Stimulated activated CD8-positive, alpha-beta memory T cell treated with anti-CD3 and anti-CD28 coated beads, Interleukin-2, amount 100 ng/mL, for 48 hours (primary cell): ENCODE measurements around the gene TMEM51.
A peak's percentile ranks its signal among the peaks of the same experiment; 100 is the strongest.

ENCODE experiments used
- DNase-seq, 2 donors: peaks; one replicate each; pipeline ENCODE4 v3.0.0-alpha.2; 2020; ENCODE audit warnings: low read depth in 2 of 2

TMEM51 gene

GRCh38 chr1:15246960-15247614, 93.5 kb downstream of the TMEM51 start, which contains the start of gene FHAD1:
FHAD1 (plus strand) TSS chr1:15247223; CDS start chr1:15251785, 4,562 bp downstream.
- DNase-seq, result peak; percentile 36 to 47

- DNase-seq, result no peak
These were observed 94.7 kb downstream of the TMEM51 start for GRCh38 chr1:15248216-15248615.

GRCh38 chr1:15249081-15249480, 95.5 kb downstream of the TMEM51 start:
- DNase-seq, result peak; percentile 37 to 51

GRCh38 chr1:15251857-15252835, 98.6 kb downstream of the TMEM51 start:
- DNase-seq, result no peak

- no peak for DNase-seq
These were observed 101.0 kb downstream of the TMEM51 start for GRCh38 chr1:15254559-15254958.

- no peak for DNase-seq
These were observed 102.1 kb downstream of the TMEM51 start for GRCh38 chr1:15255582-15256149.

- no peak for DNase-seq
These were observed 103.0 kb downstream of the TMEM51 start for GRCh38 chr1:15256584-15256983.

GRCh38 chr1:15257309-15257708, 103.8 kb downstream of the TMEM51 start:
- no peak for DNase-seq

- DNase-seq, result no peak
These were observed 105.5 kb downstream of the TMEM51 start for GRCh38 chr1:15258833-15259621.

- DNase-seq, result no peak
These were observed 106.1 kb downstream of the TMEM51 start for GRCh38 chr1:15259622-15260007.

- no peak for DNase-seq
These were observed 107.0 kb downstream of the TMEM51 start for GRCh38 chr1:15260418-15261154.

- peak; percentile 12 to 28 for DNase-seq
These were observed 107.8 kb downstream of the TMEM51 start for GRCh38 chr1:15261155-15262002.

GRCh38 chr1:15262003-15262377, 108.4 kb downstream of the TMEM51 start:
- no peak for DNase-seq

- no peak for DNase-seq
These were observed 109.2 kb downstream of the TMEM51 start for GRCh38 chr1:15262706-15263105.

- no peak for DNase-seq
These were observed 111.2 kb downstream of the TMEM51 start for GRCh38 chr1:15264769-15265168.
